ENCODE results near the gene ABLIM1. TPM values are rescaled to one million over a fixed set of nuclear protein-coding genes. Genes with fewer than 3 reads are reported as not detected.

ABLIM1 gene
- total and polyA plus RNA-seq, 4 donors, result 20.0 to 135 (median 59.9) TPM

DNA sequence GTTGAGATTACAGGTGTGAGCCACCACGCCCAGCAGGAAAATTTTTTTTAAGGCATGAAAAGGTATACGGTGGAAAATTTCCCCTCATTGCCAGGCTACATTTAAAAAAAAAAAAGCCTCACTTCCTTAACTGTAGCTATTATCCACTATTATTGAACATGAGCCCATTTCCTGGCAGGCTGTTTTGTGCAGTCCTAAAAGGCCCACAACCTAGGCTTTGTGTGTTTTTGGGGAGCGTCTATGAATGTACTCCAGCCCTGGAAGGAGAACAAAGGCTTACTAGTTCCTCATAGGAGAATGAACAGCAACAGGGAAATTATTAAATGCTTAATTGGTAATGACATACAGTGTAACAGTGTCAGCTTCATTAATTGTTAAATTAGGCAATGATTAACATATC, 111.0 kb downstream of the ABLIM1 start:
- no peak for TF ChIP-seq CTCF (IDR thresholded peaks at IDR 0.05; ENCODE audit: control extremely low read depth, extremely low read depth)
- WGBS, 2 donors, result 74 to 75% methylated on average over 3 of the region's 3 CpGs
- Histone ChIP-seq H3K27ac (ENCODE audit: low read depth in 1 of 2, low read length in 1 of 2) (no peak overlapping the region), H3K4me1 (ENCODE audit: control insufficient read depth in 5 of 5, insufficient read depth in 5 of 5, low read length in 5 of 5) (peaks cover 0 to 12% (median 7%) of the 10 kb centered on the region in 5 donors), H3K9ac (ENCODE audit: insufficient read depth in 1 of 2, low read length in 2 of 2) (no peak overlapping the region), H3K27me3 (ENCODE audit: control insufficient read depth in 3 of 3, insufficient read depth in 3 of 3, low read length in 2 of 3) (no peaks in the 10 kb centered on the region), H3K4me3 (no peak overlapping the region), H3K9me3 (ENCODE audit: control insufficient read depth in 4 of 4, insufficient read depth in 3 of 4, low read length in 3 of 4) (no peaks in the 10 kb centered on the region), H3K36me3 (ENCODE audit: control insufficient read depth in 4 of 4, insufficient read depth in 4 of 4, low read length in 4 of 4) (peaks cover 0 to 10% (median 0%) of the 10 kb centered on the region in 4 donors)
- no peak for DNase-seq
- ATAC-seq (ENCODE audit: insufficient read depth, low FRiP score), result no peak

GRCh38 chr10:114545819-114546218, 112.3 kb downstream of the ABLIM1 start:
- Histone ChIP-seq H3K9me3 (ENCODE audit: control insufficient read depth in 4 of 4, insufficient read depth in 3 of 4, low read length in 3 of 4) (no peaks in the 10 kb centered on the region), H3K9ac (ENCODE audit: insufficient read depth in 1 of 2, low read length in 2 of 2) (no peak overlapping the region), H3K36me3 (ENCODE audit: control insufficient read depth in 4 of 4, insufficient read depth in 4 of 4, low read length in 4 of 4) (peaks cover 0 to 10% (median 0%) of the 10 kb centered on the region in 4 donors), H3K27ac (ENCODE audit: low read depth in 1 of 2, low read length in 1 of 2) (peak overlapping the region in 1 of 2 donors; percentile 6), H3K4me3 (no peak overlapping the region), H3K4me1 (ENCODE audit: control insufficient read depth in 5 of 5, insufficient read depth in 5 of 5, low read length in 5 of 5) (peaks cover 0 to 11% (median 3%) of the 10 kb centered on the region in 5 donors), H3K27me3 (ENCODE audit: control insufficient read depth in 3 of 3, insufficient read depth in 3 of 3, low read length in 2 of 3) (no peaks in the 10 kb centered on the region)
- ATAC-seq (ENCODE audit: insufficient read depth, low FRiP score), result no peak
- TF ChIP-seq CTCF (IDR thresholded peaks at IDR 0.05; ENCODE audit: control extremely low read depth, extremely low read depth), result no peak
- 92 to 96% methylated on average over 5 of the region's 5 CpGs for WGBS, 2 donors
- DNase-seq, result no peak

GRCh38 chr10:114545071-114545470, 113.0 kb downstream of the ABLIM1 start:
- TF ChIP-seq CTCF (IDR thresholded peaks at IDR 0.05; ENCODE audit: control extremely low read depth, extremely low read depth), result no peak
- no peaks in the 10 kb centered on the region for H3K9me3 ChIP-seq (ENCODE audit: control insufficient read depth in 4 of 4, insufficient read depth in 3 of 4, low read length in 3 of 4)
- no peak for ATAC-seq (ENCODE audit: insufficient read depth, low FRiP score)
- peaks cover 0 to 11% (median 3%) of the 10 kb centered on the region in 5 donors for H3K4me1 ChIP-seq (ENCODE audit: control insufficient read depth in 5 of 5, insufficient read depth in 5 of 5, low read length in 5 of 5)
- no peak for DNase-seq
- H3K36me3 ChIP-seq (ENCODE audit: control insufficient read depth in 4 of 4, insufficient read depth in 4 of 4, low read length in 4 of 4), result peaks cover 0 to 10% (median 0%) of the 10 kb centered on the region in 4 donors
- 83 to 86% methylated on average over 10 of the region's 10 CpGs for WGBS, 2 donors
- H3K27me3 ChIP-seq (ENCODE audit: control insufficient read depth in 3 of 3, insufficient read depth in 3 of 3, low read length in 2 of 3), result no peaks in the 10 kb centered on the region
- H3K27ac ChIP-seq (ENCODE audit: low read depth in 1 of 2, low read length in 1 of 2), result peak overlapping the region in 1 of 2 donors; percentile 72
- H3K9ac ChIP-seq (ENCODE audit: insufficient read depth in 1 of 2, low read length in 2 of 2), result no peak overlapping the region
- H3K4me3 ChIP-seq, result no peak overlapping the region
